GM12801 (cell line): ENCODE data around the gene ARAP2.

Source experiments
- TF ChIP-seq, protein P1 (sequence below): IDR thresholded peaks from one replicate; pipeline ENCODE4 v1.5.1; 2011; ENCODE audit warnings: control low read depth; ENCODE audit not compliant: insufficient read length; ENCODE audit errors: extremely low read depth

The ARAP2 gene

DNA sequence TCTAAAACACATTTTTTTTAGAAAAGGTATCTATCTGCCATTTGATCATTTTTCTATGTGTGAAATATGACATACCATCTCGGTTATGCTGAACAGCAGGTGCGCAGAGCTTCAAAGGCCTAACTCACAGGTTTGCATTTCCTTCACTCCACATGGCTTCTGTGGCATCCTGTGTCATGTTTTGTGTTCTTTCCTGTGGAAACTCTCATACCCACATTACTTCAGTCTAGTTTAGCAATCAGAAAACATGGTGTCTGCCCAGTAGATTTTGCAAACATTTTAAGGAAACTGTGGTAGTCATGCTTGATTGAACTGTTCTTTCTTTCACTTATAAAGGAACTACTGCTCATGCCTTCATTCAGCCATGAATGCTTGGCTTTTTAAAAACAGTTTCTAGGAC lies 11.3 kb upstream of the ARAP2 start:
- TF ChIP-seq, protein P1, sequence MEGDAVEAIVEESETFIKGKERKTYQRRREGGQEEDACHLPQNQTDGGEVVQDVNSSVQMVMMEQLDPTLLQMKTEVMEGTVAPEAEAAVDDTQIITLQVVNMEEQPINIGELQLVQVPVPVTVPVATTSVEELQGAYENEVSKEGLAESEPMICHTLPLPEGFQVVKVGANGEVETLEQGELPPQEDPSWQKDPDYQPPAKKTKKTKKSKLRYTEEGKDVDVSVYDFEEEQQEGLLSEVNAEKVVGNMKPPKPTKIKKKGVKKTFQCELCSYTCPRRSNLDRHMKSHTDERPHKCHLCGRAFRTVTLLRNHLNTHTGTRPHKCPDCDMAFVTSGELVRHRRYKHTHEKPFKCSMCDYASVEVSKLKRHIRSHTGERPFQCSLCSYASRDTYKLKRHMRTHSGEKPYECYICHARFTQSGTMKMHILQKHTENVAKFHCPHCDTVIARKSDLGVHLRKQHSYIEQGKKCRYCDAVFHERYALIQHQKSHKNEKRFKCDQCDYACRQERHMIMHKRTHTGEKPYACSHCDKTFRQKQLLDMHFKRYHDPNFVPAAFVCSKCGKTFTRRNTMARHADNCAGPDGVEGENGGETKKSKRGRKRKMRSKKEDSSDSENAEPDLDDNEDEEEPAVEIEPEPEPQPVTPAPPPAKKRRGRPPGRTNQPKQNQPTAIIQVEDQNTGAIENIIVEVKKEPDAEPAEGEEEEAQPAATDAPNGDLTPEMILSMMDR: no peak

- TF ChIP-seq, protein P1: no peak
Observed at GRCh38 chr4:36254371-36254770, 10.1 kb upstream of the ARAP2 start.

DNA sequence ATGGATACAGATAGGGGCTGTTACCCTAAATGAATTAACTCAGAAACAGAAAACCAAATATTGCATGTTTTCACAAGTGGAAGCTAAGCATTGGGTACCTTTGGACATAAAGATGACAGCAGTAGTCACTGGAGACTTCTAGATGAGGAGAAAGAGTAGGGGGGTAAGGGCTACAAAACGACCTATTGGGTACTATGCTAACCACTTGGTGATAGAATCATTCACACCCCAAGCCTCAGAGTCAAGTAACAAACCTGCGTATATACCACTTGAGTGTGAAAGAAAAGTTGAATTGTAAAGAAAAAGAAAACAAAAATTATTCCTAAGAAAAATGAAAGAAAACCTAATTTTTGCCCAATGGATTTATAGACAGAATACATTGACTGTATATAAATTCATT lies 7.7 kb upstream of the ARAP2 start:
- TF ChIP-seq, protein P1: no peak

DNA sequence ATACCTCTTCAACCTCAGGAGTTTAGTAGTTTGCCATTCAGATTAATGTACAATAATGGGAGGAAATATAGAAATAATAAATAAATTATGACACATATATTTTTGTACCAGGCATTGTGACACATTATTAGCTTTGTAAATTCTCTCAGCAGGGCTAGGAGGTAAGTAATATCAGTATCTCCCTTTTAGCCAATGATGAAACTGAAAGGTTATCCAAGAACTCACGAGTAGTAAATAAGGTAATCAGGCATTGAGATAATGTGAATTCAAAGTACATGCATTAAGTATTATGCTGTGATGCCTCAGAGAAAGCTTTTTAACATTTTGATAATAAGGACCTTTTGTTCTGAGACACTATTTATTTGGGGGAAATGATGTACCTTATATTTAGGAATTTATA lies 5.3 kb upstream of the ARAP2 start:
- TF ChIP-seq, protein P1: no peak

DNA sequence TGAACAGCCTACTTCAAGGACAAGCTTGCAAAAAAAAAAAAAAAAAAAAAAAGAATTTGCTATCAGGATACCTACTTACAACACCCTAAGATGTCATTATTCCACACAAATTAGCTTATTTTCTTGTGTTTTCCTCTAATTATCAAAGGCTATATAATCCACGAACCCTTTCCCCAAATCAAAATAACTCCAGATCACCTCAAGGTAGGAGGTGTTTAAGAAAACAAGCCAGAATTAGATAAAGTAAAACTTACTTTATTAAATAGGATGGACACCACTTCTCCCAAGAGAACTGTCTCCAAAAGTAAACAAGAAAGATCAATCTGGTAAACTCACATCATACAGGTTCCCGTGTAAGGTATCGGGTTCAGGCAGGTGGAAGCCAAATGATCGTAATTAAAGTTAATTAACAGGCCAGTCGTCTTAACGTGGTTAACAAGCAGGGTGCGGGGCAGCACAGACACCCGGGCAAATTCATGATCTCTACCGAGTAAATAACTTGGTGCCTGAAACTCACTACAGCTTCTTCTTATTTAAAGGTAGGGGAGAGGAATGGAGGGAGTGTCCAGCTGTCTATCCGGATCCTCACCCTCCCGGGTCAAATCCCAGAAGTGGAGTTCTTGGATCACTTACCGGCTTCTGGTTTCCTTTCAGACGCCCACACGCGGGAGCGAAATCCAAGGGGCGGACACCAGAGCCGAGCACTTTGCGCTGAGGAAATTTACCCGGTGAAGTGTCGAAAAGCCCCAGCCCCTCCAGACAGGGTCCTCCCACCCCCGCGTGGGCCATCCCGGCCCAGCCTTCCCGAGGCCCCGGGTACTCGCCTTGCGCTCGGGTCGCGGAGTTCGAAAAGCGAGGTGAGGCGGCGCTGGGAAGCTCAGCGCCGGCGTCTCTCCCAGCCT lies 708 bp downstream of the ARAP2 start:
- TF ChIP-seq, protein P1: no peak

DNA sequence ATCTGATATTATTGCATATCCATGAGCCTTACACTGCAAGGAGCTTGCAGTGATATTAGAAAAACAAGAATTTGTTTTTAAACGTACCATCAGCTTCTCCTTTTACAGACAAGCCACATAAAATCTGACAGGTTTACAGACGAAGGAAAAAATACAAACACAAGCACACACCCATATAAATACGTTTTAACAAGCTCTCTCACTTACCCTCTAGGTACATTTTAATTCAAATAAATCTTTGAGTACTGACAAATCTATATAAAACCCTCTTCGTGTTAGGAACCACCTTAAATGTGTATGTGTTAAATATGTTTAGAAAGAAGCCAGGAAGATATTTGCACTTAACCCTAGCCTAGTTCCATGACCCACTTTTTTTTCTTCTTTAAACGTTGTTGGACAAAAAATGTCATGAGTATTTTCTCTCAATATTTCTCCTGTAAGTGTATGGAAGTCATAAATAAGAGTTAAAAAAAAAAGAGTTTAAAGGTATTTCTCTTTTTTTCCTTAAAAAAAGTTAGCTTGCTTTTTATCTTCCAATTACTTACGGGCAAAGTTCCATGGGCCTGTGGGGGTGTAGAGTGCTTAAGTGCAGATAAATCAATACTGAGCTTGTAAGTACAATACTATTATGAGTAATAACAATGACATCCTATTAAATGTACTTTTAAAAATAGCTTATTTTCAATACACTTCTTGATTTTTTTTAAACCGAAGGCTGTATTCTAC lies 1.5 kb downstream of the ARAP2 start:
- TF ChIP-seq, protein P1: no peak

GRCh38 chr4:36241771-36242170 lies 2.5 kb downstream of the ARAP2 start:
- TF ChIP-seq, protein P1: no peak
